A673 (cell line): ENCODE results near the gene SYNGR1. TPM values are rescaled to one million over a fixed set of nuclear protein-coding genes. Genes with fewer than 3 reads are reported as not detected.
"Not testable (repeated sequence)": the region's sequence is repeated elsewhere in the genome, so short reads cannot be mapped to it uniquely, and the experiment has no call there.

Experiments used
- BruUV-seq: library from RNA; stranded (reverse); fragments of 400-500 nt; replicated peaks from 2 replicates; lab custom pipeline; 2021; lab: Mats Ljungman, UMichigan
- CTCF ChIA-PET: fragments of 300-600 bp; sonication (Branson Sonifier 250); formaldehyde crosslinking; loops from one replicate; lab custom pipeline; 2022; ENCODE audit warnings: antibody characterized with exemption; lab: Charles Lee
- POLR2A ChIA-PET: fragments of 300-600 bp; sonication (Branson Sonifier 250); formaldehyde crosslinking; loops from one replicate; lab custom pipeline; 2022; ENCODE audit warnings: antibody characterized with exemption; ENCODE audit not compliant: low non-redundant PET; lab: Charles Lee
- DNase-seq: peaks from one replicate; pipeline ENCODE4 v3.0.0-alpha.2; 2015; ENCODE audit warnings: low spot score
- H3K27ac ChIP-seq: fragments of 200-600 bp; sonication (generic); 2 replicates; pipeline ENCODE4 v1.5.1; 2016; ENCODE audit warnings: mixed run types, low read depth, mild to moderate bottlenecking, mixed read lengths, antibody characterized with exemption, low read length; ENCODE audit not compliant: poor library complexity, severe bottlenecking
- H3K27me3 ChIP-seq: fragments of 200-600 bp; sonication (generic); replicated peaks from 2 replicates; pipeline ENCODE4 v1.6.1; 2017; ENCODE audit warnings: mixed run types, low read depth, mild to moderate bottlenecking, mixed read lengths, antibody characterized with exemption, low read length; ENCODE audit not compliant: insufficient read depth, poor library complexity
- H3K36me3 ChIP-seq: fragments of 200-600 bp; sonication (generic); 2 replicates; pipeline ENCODE4 v1.6.1; 2016; ENCODE audit warnings: mixed run types, mild to moderate bottlenecking, mixed read lengths, antibody characterized with exemption, low read length; ENCODE audit not compliant: insufficient read depth, poor library complexity, severe bottlenecking
- H3K4me1 ChIP-seq: fragments of 200-600 bp; sonication (generic); 2 replicates; pipeline ENCODE4 v1.6.1; 2017; ENCODE audit warnings: mixed run types, mild to moderate bottlenecking, mixed read lengths, antibody characterized with exemption, low read length; ENCODE audit not compliant: insufficient read depth, poor library complexity, severe bottlenecking
- H3K4me3 ChIP-seq: fragments of 200-600 bp; sonication (generic); 2 replicates; pipeline ENCODE4 v1.5.1; 2016; ENCODE audit warnings: low read depth, mixed run types, mild to moderate bottlenecking, mixed read lengths, low read length; ENCODE audit not compliant: poor library complexity, severe bottlenecking
- H3K9me3 ChIP-seq: fragments of 200-600 bp; sonication (generic); 2 replicates; pipeline ENCODE4 v1.6.1; 2016; ENCODE audit warnings: mixed run types, low read depth, mild to moderate bottlenecking, mixed read lengths, antibody characterized with exemption, low read length; ENCODE audit not compliant: poor library complexity, severe bottlenecking
- EZH2 ChIP-seq: fragments of 200-600 bp; sonication (generic); IDR thresholded peaks from 2 replicates; pipeline ENCODE4 v1.6.1; 2017; ENCODE audit warnings: borderline replicate concordance, low read depth, mild to moderate bottlenecking, mixed read lengths, antibody characterized with exemption, low read length; ENCODE audit not compliant: poor library complexity, severe bottlenecking
- intact Hi-C: fragments of 100-400 bp; cut with micrococcal nuclease; formaldehyde crosslinking; loops from one replicate; pipeline ENCODE4 v1.10.0; 2022; ENCODE audit not compliant: unreplicated experiment
- total RNA-seq: library from RNA; stranded (reverse); gene quantifications from 2 replicates; pipeline ENCODE4 v1.2.3, GENCODE V29; 2021
- TF ChIP-seq, protein P1 (sequence below): fragments of 300-800, 200-600 bp; sonication (generic); conservative IDR thresholded peaks from 2 replicates; pipeline ENCODE4 v1.5.1; 2017; ENCODE audit warnings: low read depth, mild to moderate bottlenecking, antibody characterized with exemption, low read length, moderate library complexity, mixed read lengths

SYNGR1 gene
- total RNA-seq, 1 experiment from 2014 or later = 31.7 TPM

DNA sequence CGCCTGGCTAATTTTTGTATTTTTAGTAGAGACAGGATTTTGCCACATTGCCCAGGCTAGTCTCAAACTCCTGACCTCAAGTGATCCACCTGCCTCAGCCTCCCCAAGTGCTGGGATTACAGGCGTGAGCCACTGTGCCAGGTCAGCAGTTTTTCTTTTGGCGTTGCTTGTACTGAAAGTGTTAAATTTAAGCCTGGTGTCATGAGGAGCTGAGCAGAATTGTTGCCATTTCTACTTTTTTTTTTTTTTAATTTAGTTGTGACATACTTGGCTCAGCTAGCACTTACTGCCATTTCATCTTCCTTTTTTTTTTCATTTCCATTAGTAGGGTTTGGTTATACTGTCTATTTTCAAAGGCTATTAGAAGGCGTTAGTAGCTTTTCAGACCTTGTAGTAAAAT, 60.5 kb downstream of the SYNGR1 start:
- Histone ChIP-seq H3K27ac (no peak overlapping the region), H3K9me3 (no peaks in the 10 kb centered on the region), H3K4me1 (no peaks in the 10 kb centered on the region), H3K4me3 (no peak overlapping the region), H3K27me3 (no peaks in the 10 kb centered on the region), H3K36me3 (no peaks in the 10 kb centered on the region)
- POLR2A ChIA-PET = no interaction called here
- CTCF ChIA-PET = no interaction called here
- intact Hi-C loops = no loop called here
- TF ChIP-seq EZH2 = no peak
- TF ChIP-seq, protein P1, sequence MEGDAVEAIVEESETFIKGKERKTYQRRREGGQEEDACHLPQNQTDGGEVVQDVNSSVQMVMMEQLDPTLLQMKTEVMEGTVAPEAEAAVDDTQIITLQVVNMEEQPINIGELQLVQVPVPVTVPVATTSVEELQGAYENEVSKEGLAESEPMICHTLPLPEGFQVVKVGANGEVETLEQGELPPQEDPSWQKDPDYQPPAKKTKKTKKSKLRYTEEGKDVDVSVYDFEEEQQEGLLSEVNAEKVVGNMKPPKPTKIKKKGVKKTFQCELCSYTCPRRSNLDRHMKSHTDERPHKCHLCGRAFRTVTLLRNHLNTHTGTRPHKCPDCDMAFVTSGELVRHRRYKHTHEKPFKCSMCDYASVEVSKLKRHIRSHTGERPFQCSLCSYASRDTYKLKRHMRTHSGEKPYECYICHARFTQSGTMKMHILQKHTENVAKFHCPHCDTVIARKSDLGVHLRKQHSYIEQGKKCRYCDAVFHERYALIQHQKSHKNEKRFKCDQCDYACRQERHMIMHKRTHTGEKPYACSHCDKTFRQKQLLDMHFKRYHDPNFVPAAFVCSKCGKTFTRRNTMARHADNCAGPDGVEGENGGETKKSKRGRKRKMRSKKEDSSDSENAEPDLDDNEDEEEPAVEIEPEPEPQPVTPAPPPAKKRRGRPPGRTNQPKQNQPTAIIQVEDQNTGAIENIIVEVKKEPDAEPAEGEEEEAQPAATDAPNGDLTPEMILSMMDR = no peak
- DNase-seq = no peak
- no TSS peak for BruUV-seq

DNA sequence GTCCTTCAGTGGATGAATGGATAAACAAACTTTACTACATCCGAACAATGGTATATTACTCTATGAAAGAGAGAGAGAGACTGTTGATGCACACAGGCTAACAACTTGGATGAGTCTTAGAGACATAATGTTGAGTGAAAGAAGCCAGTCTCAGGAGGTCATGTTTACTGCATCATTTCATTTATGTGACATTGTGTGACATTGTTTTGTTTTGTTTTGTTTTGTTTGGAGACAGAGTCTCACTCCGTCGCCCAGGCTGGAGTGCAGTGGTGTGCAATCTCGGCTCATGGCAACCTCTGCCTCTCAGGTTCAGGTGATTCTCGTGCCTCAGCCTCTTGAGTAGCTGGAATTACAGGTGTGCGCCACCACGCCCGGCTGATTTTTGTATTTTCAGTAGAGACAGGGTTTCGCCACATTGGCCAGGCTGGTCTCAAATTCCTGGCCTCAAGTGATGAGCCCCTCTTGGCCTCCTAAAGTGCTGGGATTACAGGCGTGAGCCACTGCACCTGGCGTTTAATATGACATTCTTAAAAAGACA, 62.1 kb downstream of the SYNGR1 start:
- DNase-seq, H3K9me3 ChIP-seq, H3K27ac ChIP-seq, H3K4me3 ChIP-seq, CTCF ChIA-PET, BruUV-seq, POLR2A ChIA-PET, intact Hi-C loops, H3K4me1 ChIP-seq, H3K27me3 ChIP-seq: not testable (repeated sequence)
- H3K36me3 ChIP-seq = peaks cover 16% of the 10 kb centered on the region

- BruUV-seq, POLR2A ChIA-PET, H3K27me3 ChIP-seq, H3K27ac ChIP-seq, H3K4me1 ChIP-seq, H3K9me3 ChIP-seq, DNase-seq, H3K4me3 ChIP-seq, intact Hi-C loops: not testable (repeated sequence)
- H3K36me3 ChIP-seq = peaks cover 24% of the 10 kb centered on the region
- CTCF ChIA-PET = interaction anchor here (0.7 kb wide), 1 partner anchor 104 kb away, joined by 11 read pairs; no protein-coding TSS in a partner anchor
These were observed 63.4 kb downstream of the SYNGR1 start for GRCh38 chr22:39413204-39413603.

- H3K9me3 ChIP-seq = no peaks in the 10 kb centered on the region
- no peak for TF ChIP-seq EZH2
- TF ChIP-seq, protein P1 = no peak
- no peak overlapping the region for H3K27ac ChIP-seq
- no TSS peak for BruUV-seq
- no peaks in the 10 kb centered on the region for H3K27me3 ChIP-seq
- CTCF ChIA-PET = no interaction called here
- H3K4me1 ChIP-seq = no peaks in the 10 kb centered on the region
- intact Hi-C loops = no loop called here
- H3K36me3 ChIP-seq = peaks cover 34% of the 10 kb centered on the region
- POLR2A ChIA-PET = no interaction called here
- DNase-seq = no peak
- H3K4me3 ChIP-seq = no peak overlapping the region
These were observed 64.6 kb downstream of the SYNGR1 start for GRCh38 chr22:39414377-39414776.
